Measurements from ENCODE around the gene GREM2. TPM values are rescaled to one million over a fixed set of nuclear protein-coding genes. Genes with fewer than 3 reads are reported as not detected.

Gene GREM2
- total and polyA plus RNA-seq, 2 donors (not counting 3 experiments of a cell fraction or from before 2014, with no cell fraction given): not detected

- no peak for DNase-seq (ENCODE audit: low read depth, low spot score)
- POLR2A ChIA-PET: no interaction called here
- Histone ChIP-seq H4K20me1 (replicated peaks; ENCODE audit: control insufficient read depth, extremely low read depth, insufficient read depth, low read length) (no peaks in the 10 kb centered on the region), H3K9ac (replicated peaks; ENCODE audit: extremely low read depth, insufficient read depth, low read length) (no peak overlapping the region), H3K27me3 (ENCODE audit: control insufficient read depth in 2 of 2, insufficient read depth in 2 of 2, low read length in 2 of 2) (no peaks in the 10 kb centered on the region), H3K4me2 (ENCODE audit: insufficient read depth, low read length) (no peak overlapping the region), H2AFZ (ENCODE audit: low read depth, low read length) (no peak overlapping the region), H3K4me1 (ENCODE audit: control insufficient read depth, extremely low read depth, insufficient read depth, low read length) (no peaks in the 10 kb centered on the region), H3K36me3 (ENCODE audit: control insufficient read depth in 2 of 2, extremely low read depth in 1 of 2, insufficient read depth in 2 of 2, low read length in 2 of 2) (no peaks in the 10 kb centered on the region), H3K27ac (ENCODE audit: insufficient read depth, low read depth, low read length) (no peak overlapping the region), H3K79me2 (ENCODE audit: control insufficient read depth, insufficient read depth, low read length) (no peaks in the 10 kb centered on the region), H3K9me3 (replicated peaks; ENCODE audit: control insufficient read depth, insufficient read depth, low read length) (no peaks in the 10 kb centered on the region), H3K9me1 (replicated peaks; ENCODE audit: control insufficient read depth, extremely low read depth, insufficient read depth, low read length) (no peaks in the 10 kb centered on the region), H3K4me3 (replicated peaks in 1 of 3; ENCODE audit: insufficient read depth in 1 of 3, low read depth in 1 of 3, low read length in 3 of 3) (no peak overlapping the region)
- no peak for TF ChIP-seq MYC (IDR thresholded peaks at IDR 0.05; ENCODE audit: low read depth, low read length)
- TF ChIP-seq POLR2AphosphoS5 (IDR thresholded peaks at IDR 0.05; ENCODE audit: insufficient read depth, low read depth, low read length): no peak
- no peak for TF ChIP-seq EZH2 (IDR thresholded peaks at IDR 0.05; ENCODE audit: borderline replicate concordance, low read depth, low read length, severe bottlenecking)
- TF ChIP-seq JUN (IDR thresholded peaks at IDR 0.05; ENCODE audit: borderline replicate concordance, insufficient read depth, insufficient read length, low read depth): no peak
- no peak for TF ChIP-seq POLR2A (IDR thresholded peaks at IDR 0.05; ENCODE audit: low read depth, low read length)
- no peak for TF ChIP-seq GATA2 (IDR thresholded peaks at IDR 0.05; ENCODE audit: insufficient read depth, insufficient read length, low read depth, low read length)
- TF ChIP-seq FOS (IDR thresholded peaks at IDR 0.05; ENCODE audit: borderline replicate concordance, insufficient read depth, low read length): no peak
- TF ChIP-seq CTCF (IDR thresholded peaks at IDR 0.05; ENCODE audit: extremely low read depth in 1 of 2, insufficient read depth in 1 of 2, low read depth in 1 of 2, low read length in 2 of 2): no peak
- TF ChIP-seq, protein P1, sequence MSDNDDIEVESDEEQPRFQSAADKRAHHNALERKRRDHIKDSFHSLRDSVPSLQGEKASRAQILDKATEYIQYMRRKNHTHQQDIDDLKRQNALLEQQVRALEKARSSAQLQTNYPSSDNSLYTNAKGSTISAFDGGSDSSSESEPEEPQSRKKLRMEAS (IDR thresholded peaks at IDR 0.05; ENCODE audit: insufficient read depth, insufficient read length): no peak
- FAIRE-seq: no peak
- no TSS peak for BruUV-seq (replicated peaks)
- intact Hi-C loops (cut with micrococcal nuclease) (no loop called here), dilution Hi-C loops (cut with MboI; ENCODE audit: extremely low pct_ligation_motif_present, low sequenced_read_pairs) (no loop called here)
- CTCF ChIA-PET: no interaction called here
These were observed 32.4 kb downstream of the GREM2 start for GRCh38 chr1:240579511-240579910.
